Measurements from ENCODE around the gene CYP8B1. TPM values are rescaled to one million over a fixed set of nuclear protein-coding genes. Genes with fewer than 3 reads are reported as not detected.

The CYP8B1 gene, protein sequence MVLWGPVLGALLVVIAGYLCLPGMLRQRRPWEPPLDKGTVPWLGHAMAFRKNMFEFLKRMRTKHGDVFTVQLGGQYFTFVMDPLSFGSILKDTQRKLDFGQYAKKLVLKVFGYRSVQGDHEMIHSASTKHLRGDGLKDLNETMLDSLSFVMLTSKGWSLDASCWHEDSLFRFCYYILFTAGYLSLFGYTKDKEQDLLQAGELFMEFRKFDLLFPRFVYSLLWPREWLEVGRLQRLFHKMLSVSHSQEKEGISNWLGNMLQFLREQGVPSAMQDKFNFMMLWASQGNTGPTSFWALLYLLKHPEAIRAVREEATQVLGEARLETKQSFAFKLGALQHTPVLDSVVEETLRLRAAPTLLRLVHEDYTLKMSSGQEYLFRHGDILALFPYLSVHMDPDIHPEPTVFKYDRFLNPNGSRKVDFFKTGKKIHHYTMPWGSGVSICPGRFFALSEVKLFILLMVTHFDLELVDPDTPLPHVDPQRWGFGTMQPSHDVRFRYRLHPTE
- total RNA-seq: under 1 TPM in 2 of 4 donors, not detected in 2; 0.19 to 0.36 TPM

- TF ChIP-seq, protein P1, sequence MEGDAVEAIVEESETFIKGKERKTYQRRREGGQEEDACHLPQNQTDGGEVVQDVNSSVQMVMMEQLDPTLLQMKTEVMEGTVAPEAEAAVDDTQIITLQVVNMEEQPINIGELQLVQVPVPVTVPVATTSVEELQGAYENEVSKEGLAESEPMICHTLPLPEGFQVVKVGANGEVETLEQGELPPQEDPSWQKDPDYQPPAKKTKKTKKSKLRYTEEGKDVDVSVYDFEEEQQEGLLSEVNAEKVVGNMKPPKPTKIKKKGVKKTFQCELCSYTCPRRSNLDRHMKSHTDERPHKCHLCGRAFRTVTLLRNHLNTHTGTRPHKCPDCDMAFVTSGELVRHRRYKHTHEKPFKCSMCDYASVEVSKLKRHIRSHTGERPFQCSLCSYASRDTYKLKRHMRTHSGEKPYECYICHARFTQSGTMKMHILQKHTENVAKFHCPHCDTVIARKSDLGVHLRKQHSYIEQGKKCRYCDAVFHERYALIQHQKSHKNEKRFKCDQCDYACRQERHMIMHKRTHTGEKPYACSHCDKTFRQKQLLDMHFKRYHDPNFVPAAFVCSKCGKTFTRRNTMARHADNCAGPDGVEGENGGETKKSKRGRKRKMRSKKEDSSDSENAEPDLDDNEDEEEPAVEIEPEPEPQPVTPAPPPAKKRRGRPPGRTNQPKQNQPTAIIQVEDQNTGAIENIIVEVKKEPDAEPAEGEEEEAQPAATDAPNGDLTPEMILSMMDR (IDR thresholded peaks at IDR 0.05): no peak
- no peak for DNase-seq (ENCODE audit: low spot score)
- no peak for ATAC-seq (ENCODE audit: low FRiP score)
Observed at GRCh38 chr3:42875325-42876151, at the start of gene CYP8B1. CYP8B1 (minus strand) TSS chr3:42875879; CDS start chr3:42875816, 63 bp downstream.

DNA sequence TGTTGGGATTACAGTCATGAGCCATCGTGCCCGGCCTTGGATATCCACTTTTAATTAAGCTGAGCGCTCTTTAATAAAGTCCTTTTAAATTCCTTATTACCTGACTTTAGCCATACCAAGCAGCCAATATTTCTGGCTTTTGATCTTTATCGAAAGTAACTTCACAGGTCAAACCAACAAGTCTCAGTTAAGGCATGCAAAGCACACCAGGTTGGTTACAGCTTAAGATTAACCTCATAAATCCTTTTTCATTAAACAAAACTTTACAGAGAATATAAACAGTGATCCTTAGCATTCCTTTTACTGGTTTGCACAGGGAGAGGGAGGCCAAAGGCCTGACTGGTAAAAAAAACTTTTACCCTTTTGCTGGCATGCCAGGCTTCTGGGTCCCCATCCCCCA is 47.9 kb upstream of the CYP8B1 start:
- no peak for ATAC-seq (ENCODE audit: low FRiP score)
- no peak for DNase-seq (ENCODE audit: low spot score)
- TF ChIP-seq, protein P1 (IDR thresholded peaks at IDR 0.05): no peak

DNA sequence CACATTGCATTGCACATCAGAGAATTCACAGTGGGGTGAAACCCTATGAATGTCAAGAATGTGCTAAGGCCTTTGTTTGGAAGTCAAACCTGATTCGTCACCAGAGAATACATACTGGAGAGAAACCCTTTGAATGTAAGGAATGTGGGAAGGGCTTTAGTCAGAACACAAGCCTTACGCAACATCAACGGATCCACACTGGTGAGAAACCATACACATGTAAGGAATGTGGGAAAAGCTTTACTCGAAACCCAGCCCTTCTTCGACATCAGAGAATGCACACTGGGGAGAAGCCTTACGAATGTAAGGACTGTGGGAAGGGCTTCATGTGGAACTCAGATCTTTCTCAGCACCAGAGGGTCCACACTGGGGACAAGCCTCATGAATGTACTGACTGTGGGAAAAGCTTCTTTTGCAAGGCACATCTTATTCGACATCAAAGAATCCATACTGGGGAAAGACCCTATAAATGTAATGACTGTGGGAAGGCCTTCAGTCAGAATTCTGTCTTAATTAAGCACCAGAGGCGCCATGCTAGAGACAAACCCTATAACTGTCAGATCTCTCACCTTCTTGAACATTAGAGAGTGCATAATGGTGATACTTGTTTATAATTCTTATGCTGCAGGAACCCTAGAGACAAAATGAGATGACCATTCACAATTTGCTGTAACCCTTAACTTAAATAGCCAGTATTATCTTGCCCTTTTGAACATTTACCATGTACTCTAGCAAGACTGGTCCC is 39.3 kb upstream of the CYP8B1 start:
- TF ChIP-seq, protein P1 (IDR thresholded peaks at IDR 0.05): no peak
- ATAC-seq (ENCODE audit: low FRiP score): no peak
- no peak for DNase-seq (ENCODE audit: low spot score)

GRCh38 chr3:42911551-42911950 is 35.9 kb upstream of the CYP8B1 start:
- no peak for DNase-seq (ENCODE audit: low spot score)
- no peak for ATAC-seq (ENCODE audit: low FRiP score)
- TF ChIP-seq, protein P1 (IDR thresholded peaks at IDR 0.05): no peak

- DNase-seq (ENCODE audit: low spot score) (no peak), ATAC-seq (ENCODE audit: low FRiP score) (no peak)
- TF ChIP-seq, protein P1 (IDR thresholded peaks at IDR 0.05): no peak
Observed at GRCh38 chr3:42908675-42909074, 33.0 kb upstream of the CYP8B1 start.

GRCh38 chr3:42906848-42907183 is 31.1 kb upstream of the CYP8B1 start:
- TF ChIP-seq, protein P1 (IDR thresholded peaks at IDR 0.05): no peak
- DNase-seq (ENCODE audit: low spot score): no peak
- no peak for ATAC-seq (ENCODE audit: low FRiP score)

Measured in omental fat pad (tissue), 4 donors.